Astrocyte of the cerebellum (primary cell): ENCODE results near the gene CCDC50.

Source experiments
- DNase-seq: peaks from one replicate; pipeline ENCODE4 v3.0.0-alpha.2; 2011; ENCODE audit warnings: low read depth
- H3K4me3 ChIP-seq: 2 replicates; pipeline ENCODE4 v1.5.1; 2011; ENCODE audit warnings: mild to moderate bottlenecking, low read depth, low read length, moderate library complexity
- in situ Hi-C: cut with HindIII; loops from 2 replicates; pipeline ENCODE4 v1.10.0; 2017; ENCODE audit warnings: low sequenced_read_pairs
- TF ChIP-seq, protein P1 (sequence below): IDR thresholded peaks from 2 replicates; pipeline ENCODE4 v1.5.1; 2012; ENCODE audit warnings: low read length, low read depth, moderate library complexity, mild to moderate bottlenecking; ENCODE audit errors: missing control alignments

The CCDC50 gene

DNA sequence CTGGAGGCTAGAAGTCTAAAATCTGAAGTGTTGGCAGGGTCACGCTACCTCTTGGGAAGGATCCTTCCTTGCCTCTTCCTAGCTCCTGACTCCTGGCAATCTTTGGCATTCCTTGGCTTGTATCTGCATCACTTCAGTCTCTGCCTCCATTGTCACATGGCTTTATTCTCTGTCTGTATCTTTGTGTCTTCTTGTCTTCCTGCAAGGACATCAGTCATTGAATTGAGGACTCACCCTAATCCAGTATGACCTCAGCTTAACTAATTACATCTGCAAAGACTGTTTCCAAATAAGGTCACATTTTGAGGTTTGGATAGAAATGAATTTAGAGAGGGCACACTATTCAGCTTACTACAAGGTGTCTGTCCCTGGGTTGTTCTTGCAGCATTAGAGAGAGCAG is 32.3 kb downstream of the CCDC50 start:
- no peak for DNase-seq
- in situ Hi-C loops: no loop called here
- TF ChIP-seq, protein P1, sequence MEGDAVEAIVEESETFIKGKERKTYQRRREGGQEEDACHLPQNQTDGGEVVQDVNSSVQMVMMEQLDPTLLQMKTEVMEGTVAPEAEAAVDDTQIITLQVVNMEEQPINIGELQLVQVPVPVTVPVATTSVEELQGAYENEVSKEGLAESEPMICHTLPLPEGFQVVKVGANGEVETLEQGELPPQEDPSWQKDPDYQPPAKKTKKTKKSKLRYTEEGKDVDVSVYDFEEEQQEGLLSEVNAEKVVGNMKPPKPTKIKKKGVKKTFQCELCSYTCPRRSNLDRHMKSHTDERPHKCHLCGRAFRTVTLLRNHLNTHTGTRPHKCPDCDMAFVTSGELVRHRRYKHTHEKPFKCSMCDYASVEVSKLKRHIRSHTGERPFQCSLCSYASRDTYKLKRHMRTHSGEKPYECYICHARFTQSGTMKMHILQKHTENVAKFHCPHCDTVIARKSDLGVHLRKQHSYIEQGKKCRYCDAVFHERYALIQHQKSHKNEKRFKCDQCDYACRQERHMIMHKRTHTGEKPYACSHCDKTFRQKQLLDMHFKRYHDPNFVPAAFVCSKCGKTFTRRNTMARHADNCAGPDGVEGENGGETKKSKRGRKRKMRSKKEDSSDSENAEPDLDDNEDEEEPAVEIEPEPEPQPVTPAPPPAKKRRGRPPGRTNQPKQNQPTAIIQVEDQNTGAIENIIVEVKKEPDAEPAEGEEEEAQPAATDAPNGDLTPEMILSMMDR: no peak
- H3K4me3 ChIP-seq: no peak overlapping the region

DNA sequence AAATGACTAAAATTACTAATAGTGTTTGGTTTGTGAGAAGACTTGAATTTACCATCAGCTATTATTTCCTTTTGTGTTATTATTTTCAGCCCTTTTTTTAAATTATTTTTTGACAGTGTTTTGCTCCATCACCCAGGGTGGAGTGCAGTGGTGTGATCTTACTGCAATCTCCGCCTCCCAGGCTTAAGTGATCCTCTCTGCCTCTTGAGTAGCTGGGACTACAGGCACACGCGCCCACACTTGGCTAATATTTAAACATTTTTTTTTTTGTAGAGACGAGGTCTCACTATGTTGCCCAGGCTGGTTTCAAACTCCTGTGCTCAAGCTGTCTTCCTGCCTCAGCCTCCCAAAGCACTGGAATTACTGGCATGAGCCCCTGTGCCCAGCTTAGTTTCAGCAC is 32.8 kb downstream of the CCDC50 start:
- no peak overlapping the region for H3K4me3 ChIP-seq
- TF ChIP-seq, protein P1: no peak
- DNase-seq: no peak
- in situ Hi-C loops: no loop called here

DNA sequence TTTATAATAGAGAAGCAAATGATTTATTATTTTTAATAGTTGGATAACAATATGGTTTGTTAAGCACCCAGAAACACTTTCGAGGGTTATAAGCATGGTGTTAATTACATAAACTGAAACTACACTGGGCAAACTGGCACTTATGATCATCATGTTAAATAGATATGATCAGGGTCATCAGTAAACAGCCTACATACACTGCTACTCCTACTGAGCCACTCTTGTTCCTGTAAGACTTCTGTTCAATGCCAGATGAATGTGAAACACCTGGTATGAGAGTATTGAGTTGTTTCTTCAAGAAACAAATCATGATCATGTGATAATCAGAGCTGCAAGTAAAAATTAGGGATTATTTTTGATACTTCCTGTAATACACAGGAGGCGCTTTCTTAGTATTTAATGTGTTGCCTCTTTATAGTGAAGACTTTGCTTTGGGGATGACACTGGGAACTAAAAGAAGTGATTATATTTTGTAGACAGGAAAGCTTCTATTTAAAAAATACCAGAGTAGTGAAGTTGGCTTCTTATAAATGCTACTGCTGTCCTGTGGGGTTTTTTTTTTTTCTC is 33.4 kb downstream of the CCDC50 start:
- H3K4me3 ChIP-seq: no peak overlapping the region
- DNase-seq: no peak
- TF ChIP-seq, protein P1: no peak
- in situ Hi-C loops: no loop called here

DNA sequence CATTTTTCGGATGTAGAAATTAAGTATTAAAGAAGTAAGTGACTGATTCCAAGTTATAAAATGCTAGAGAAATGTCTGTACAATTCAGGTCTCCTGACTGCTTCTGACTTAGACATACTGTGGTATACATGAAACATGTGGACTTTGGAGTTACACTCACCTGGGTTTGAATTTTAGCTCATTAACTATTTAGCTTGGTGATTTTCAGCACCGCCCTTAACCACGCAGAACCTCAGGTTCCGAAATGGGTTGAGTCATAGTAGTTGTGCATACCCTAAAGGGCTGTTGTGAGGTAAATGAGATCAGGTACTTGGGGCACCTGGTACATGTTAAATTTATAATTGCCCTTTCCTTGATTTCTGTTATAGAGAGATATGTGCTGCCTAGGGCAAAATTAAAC is 34.0 kb downstream of the CCDC50 start:
- TF ChIP-seq, protein P1: no peak
- in situ Hi-C loops: no loop called here
- DNase-seq: no peak
- H3K4me3 ChIP-seq: no peak overlapping the region

- no peak for DNase-seq
- no peak overlapping the region for H3K4me3 ChIP-seq
- in situ Hi-C loops: no loop called here
- TF ChIP-seq, protein P1: no peak
Measured at GRCh38 chr3:191366675-191367074, 37.5 kb downstream of the CCDC50 start.

DNA sequence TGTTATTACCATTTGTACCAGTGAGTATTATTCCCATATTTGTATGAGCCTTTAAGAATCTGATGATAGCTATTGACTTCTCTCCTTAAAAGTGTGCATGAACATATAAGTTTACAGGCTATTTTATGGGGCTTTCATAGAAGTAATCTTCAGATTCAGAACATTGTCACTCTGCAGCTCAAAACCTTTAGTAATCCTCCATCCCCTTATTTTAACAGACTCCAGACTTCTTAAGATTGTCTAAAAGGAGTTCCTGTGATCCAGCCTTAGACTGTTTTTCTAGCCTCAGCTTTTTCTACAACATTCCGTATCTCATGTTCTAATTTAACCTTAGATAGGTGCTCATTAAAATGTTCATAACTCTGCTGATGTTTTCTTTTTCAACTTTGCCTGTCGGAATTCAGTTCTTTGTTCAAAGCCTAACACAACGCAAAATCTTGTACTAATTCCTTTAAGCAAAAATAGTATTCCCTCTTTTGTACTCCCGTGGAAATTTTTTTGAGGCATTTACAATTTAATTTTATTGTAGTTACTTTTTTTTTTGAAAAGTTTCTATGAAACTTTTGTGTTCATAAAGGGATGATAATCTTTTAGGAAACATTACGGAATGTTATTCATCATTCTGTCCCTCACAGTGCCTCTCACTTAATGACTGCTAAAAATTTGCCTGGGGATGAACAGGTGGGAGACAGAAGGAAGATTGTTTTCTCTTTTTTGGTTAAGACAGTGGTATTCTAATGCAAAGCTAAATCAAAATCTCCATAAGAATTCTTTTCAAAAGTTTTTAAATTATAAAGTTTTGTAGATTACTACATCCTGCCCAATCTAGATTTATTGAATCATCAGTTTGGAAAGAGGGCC is 39.8 kb downstream of the CCDC50 start:
- H3K4me3 ChIP-seq: no peak overlapping the region
- TF ChIP-seq, protein P1: no peak
- in situ Hi-C loops: no loop called here
- no peak for DNase-seq
